Fibroblast of villous mesenchyme (primary cell): ENCODE data around the gene GPR4. TPM values are rescaled to one million over a fixed set of nuclear protein-coding genes. Genes with fewer than 3 reads are reported as not detected.
A peak's percentile ranks its signal among the peaks of the same experiment; 100 is the strongest.
"Not testable (repeated sequence)": the region's sequence is repeated elsewhere in the genome, so short reads cannot be mapped to it uniquely, and the experiment has no call there.

Experiments used
- DNase-seq: peaks from one replicate; pipeline ENCODE4 v3.0.0-alpha.2; 2010; ENCODE audit warnings: low read depth
- H3K4me3 ChIP-seq: 2 replicates; pipeline ENCODE4 v1.5.1; 2011; ENCODE audit warnings: low read depth, mild to moderate bottlenecking, low read length
- total RNA-seq: library from RNA; depleted of rRNA; stranded (reverse); fragments of >200 nt; gene quantifications from 2 replicates; pipeline ENCODE4 v1.2.3, GENCODE V29; 2012
- TF ChIP-seq, protein P1 (sequence below): IDR thresholded peaks from 2 replicates; pipeline ENCODE4 v1.5.1; 2012; ENCODE audit warnings: low read depth, mild to moderate bottlenecking, low read length; ENCODE audit not compliant: insufficient read depth

Gene GPR4
- total RNA-seq, 1 donor: not detected

DNA sequence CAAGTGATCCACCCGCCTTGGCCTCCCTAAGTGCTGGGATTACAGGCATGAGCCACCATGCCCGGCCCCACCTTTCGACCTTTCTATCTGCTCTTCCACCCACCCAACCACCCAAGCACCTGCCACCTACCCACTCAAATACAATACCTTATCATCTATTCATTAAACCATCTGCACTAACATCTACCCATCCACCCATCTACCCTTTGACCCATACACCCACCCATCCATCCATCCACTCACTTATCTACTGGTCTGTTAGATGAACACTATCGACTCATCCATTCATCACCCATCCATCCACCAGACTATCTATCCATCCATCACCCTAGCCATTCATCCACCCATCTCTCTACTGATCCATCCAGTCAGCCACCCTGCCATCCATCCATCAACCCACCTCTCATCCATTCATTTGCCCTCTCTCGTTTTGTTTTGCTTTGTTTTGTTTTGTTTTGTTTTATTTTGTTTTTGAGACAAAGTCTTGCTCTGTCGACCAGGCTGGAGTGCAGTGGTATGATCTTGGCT is 20.0 kb upstream of the GPR4 start:
- DNase-seq: no peak
- H3K4me3 ChIP-seq: no peak overlapping the region
- TF ChIP-seq, protein P1, sequence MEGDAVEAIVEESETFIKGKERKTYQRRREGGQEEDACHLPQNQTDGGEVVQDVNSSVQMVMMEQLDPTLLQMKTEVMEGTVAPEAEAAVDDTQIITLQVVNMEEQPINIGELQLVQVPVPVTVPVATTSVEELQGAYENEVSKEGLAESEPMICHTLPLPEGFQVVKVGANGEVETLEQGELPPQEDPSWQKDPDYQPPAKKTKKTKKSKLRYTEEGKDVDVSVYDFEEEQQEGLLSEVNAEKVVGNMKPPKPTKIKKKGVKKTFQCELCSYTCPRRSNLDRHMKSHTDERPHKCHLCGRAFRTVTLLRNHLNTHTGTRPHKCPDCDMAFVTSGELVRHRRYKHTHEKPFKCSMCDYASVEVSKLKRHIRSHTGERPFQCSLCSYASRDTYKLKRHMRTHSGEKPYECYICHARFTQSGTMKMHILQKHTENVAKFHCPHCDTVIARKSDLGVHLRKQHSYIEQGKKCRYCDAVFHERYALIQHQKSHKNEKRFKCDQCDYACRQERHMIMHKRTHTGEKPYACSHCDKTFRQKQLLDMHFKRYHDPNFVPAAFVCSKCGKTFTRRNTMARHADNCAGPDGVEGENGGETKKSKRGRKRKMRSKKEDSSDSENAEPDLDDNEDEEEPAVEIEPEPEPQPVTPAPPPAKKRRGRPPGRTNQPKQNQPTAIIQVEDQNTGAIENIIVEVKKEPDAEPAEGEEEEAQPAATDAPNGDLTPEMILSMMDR: no peak

DNA sequence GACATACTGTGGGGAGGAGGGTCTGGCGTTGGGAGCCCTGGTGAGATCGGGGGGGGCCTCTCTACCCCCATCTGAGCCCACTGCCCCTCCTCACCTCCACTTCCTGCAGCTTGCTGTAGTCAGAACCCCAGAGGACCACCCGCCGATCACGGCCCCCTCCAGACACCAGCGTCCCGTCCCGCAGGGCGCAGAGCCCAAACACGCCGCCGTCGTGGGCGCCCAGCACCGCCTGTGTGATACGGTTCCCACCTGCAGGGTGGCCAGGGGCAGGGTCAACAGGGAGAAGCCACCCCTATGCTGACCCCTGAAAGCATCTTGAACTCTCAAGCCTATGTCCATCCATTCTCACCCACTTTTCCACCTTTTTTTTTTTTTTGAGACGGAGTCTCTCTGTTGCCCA is 19.4 kb upstream of the GPR4 start:
- TF ChIP-seq, protein P1: no peak
- no peak overlapping the region for H3K4me3 ChIP-seq

DNA sequence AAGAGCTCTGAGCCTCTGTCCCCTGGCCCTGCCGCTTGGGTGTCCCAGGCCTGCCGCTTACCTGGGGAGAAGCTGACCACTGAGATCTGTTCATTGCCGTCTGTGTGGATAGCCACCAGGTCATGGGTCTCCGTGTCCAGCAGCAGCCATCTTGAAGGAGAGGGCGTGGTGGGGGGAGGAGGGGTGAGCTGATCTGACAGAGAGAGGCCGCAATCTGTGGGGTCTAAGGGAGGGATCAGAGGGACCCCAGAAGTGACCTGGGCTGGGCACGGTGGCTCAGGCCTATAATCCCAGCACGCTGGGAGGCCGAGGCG is 14.6 kb upstream of the GPR4 start:
- TF ChIP-seq, protein P1: no peak
- no peak overlapping the region for H3K4me3 ChIP-seq
- DNase-seq: no peak

More for the DNA sequence above, 19.4 kb upstream of the GPR4 start:
- no peak for DNase-seq

DNA sequence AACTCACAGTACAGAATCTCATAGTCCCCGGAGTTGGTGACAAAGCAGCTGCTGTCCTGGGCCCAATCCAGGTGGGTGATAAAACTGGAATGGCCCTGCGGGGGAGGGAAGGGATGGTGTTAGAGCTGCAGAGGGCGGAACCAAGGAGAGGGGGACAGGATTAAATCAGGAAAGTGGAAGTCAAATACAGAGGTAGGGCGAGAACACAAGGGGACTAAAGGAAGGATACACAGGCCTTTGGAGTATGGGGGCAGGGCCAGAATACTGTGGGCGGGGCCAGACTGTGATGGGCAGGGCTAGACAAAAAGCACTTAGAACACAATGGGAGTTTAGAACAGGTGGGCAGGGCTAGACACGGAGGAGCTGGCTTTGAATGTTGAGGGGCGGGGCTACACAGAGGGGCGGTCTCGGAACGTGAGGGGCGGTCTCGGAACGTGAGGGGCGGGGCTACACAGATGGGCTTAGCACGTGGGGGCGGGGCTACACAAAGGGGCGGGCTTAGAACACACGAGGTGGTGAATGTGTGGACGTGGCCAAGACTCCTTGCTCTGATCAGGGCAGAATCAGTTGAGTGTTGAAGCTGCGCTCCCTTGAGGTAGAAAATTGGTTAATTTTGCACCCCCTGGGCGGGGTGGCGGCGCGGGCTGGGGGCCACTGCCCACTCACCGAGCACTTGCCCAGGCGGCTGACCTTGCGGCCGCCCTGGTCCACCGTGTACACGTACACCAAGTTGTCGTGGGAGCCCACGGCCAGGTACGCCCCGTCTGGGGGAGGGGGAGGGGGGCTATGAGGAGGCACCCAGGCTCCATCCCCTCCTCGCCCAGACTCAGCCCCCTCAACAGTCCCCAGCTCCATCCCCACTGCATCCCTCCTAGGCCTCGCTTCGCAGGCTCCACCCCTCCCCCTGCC is 14.0 kb upstream of the GPR4 start:
- TF ChIP-seq, protein P1: no peak
- H3K4me3 ChIP-seq: no peak overlapping the region
- peak; percentile 77 for DNase-seq

DNA sequence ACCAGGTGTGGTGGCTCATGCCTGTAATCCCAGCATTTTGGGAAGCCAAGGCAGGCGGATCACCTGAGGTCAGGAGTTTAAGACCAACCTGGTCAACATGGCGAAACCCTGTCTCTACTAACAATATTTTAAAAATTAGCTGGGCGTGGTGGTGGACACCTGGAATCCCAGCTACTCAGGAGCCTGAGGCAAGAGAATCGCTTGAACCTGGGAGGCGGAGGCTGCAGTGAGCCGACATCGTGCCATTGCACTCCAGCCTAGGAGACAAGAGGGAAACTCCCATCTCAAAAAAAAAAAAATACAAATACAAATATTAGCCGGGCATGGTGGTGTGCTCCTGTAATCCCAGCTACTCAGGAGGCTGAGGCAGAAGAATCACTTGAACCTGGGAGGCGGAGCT is 13.0 kb upstream of the GPR4 start:
- not testable (repeated sequence) for DNase-seq, H3K4me3 ChIP-seq

DNA sequence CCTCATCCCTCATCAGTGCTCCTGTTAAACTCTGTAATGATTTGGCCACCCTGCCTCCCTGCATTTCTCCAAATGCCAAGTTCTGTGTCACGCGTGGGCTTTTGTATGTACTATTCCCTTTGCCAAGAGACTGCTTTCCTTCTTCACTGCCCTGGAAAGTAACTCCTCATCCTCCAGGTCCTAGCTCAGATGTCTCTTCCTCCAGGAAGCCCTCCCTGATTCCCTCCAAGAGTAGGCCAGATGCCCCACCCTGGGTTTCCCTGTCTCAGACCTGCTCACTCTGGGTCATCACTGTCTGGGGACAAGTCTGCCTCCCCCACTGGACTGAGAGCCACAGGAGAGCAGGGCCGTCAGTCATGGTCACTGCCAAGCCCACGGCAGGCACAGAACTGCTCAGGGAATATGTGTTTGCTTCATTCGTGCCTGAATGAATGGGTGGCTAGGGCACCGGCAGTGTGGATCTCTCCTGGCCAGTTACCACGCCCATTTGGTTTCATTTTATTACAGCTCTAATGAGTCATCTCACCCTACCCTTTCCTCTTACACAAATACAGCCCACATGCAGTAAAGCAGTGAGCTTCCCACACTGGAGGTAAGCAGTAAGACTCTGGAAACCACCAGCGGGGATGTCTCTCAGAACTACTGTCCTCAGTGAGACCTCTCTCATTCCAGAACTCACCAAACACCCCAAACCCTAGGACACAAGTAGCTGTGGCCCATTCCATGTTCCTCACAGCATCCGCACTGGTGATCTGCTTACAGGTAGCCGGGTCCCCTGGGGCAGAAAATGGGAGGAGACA is 12.1 kb upstream of the GPR4 start:
- DNase-seq: peak; percentile 94
- TF ChIP-seq, protein P1: no peak
- H3K4me3 ChIP-seq: no peak overlapping the region

GRCh38 chr19:45608948-45609347 is 6.9 kb upstream of the GPR4 start:
- DNase-seq: no peak
- H3K4me3 ChIP-seq: no peak overlapping the region
- TF ChIP-seq, protein P1: no peak
